Fibroblast of peridontal ligament (primary cell): ENCODE measurements around the gene RBM47.
"Not testable (repeated sequence)": the region's sequence is repeated elsewhere in the genome, so short reads cannot be mapped to it uniquely, and the experiment has no call there.

Experiments used
- DNase-seq: peaks from one replicate; pipeline ENCODE4 v3.0.0-alpha.2; 2010; ENCODE audit errors: extremely low read depth

Gene RBM47

DNA sequence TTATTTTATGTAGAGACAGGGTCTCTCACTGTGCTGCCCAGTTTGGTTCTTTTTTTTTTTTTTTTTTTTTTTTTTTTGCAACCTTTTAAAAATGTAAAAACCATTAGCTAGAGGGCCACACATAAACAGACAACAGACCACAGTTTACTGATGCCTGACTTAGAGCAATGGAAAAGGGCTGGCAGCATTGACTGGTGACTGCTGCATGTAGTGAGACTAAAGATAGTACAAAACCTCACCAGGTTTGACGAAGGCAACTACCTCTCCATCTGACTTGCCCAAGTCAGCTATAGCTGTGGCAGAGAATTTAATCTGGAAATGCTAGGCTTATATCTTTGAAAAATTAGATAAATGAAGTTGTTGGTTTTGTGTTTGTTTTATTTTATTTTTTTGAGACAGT, 102.9 kb downstream of the RBM47 start:
- no peak for DNase-seq

DNA sequence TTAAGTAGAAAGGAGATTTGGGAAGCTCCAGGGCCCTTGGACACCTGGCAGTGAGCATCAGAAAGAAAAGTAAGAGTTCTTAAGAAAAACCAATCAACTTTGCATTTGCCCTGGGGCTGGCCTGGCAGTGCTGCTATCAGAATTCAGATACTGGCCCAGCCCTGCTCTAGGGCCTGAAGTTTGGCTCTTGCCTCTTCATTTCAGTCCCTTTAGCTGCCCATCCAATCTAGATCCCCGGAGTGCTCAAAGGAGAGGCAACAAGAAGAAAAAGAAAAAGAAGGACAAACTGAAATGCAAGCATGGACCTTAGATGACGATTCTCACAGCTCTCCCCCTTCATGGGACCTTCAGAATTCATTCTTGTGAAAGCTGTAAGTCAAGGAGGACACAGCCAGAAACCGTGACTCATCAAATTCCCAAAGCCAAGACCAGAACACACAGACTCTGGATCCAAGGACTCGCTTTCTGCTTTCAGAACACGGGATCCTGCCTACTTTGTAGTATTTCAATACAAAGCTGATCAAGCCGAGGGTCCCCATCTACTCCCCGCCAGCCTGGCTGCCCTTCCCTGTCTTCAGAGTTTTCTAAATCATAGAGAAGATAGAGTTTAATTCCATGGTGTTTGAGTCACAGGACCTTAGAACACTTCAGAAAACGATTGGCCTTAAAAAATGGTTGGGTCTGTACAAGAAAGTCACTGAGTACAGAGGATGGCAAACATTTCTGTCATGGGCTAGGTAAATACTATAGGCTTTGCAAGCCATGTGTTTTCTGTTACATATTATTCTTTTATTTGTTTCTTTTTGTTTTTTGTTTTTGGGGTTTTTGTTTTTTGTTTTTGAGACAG, 103.7 kb downstream of the RBM47 start:
- DNase-seq: peak; percentile 96

DNA sequence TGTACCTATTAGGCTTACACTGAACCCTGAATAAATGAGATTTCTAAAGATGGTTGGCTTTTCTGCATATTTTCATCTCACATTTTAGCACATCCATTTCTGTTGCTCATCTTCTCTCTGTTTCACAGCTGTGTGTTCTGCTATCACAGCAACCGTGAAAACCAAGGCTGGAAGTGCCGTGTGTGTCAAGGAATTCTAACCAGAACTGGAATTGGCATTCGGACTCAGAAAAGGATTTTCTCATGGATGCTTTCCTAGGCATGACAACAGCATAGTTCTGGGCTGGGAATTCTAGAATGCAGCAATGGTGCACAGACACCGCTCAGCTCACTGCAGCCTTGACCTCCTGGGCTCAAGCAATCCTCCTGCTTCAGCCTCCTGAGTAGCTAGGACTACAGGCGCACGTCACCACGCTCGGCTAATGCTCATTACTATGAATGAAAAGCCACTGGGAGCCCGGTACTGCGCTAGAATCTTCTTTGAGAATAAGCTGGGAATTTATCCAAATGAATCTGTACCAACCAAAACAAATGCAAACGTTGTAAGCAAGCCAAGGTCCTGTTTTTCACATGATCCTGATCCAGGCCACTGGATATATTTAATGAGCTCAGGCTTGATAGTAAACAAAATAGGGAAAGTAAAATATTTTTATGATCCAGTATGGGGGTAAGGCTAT, 105.2 kb downstream of the RBM47 start:
- DNase-seq: peak; percentile 66

DNA sequence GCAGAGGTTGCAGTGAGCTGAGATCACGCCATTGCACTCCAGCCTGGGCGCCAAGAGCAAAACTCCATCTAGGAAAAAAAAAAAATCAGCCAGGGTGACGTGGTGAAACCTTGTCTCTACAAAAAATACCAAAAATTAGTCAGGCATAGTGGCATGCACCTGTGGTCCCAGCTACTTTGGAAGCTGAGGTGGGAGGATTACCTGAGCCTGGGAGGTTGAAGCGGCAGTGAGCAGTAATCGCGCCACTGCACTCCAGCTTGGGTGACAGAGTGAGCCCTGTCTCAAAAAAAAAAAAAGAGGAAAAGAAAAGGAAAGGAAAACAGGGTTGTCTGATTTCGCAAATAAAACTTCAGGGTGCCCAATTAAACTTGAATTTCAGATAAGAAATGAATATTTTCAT, 106.1 kb downstream of the RBM47 start:
- DNase-seq: no peak

DNA sequence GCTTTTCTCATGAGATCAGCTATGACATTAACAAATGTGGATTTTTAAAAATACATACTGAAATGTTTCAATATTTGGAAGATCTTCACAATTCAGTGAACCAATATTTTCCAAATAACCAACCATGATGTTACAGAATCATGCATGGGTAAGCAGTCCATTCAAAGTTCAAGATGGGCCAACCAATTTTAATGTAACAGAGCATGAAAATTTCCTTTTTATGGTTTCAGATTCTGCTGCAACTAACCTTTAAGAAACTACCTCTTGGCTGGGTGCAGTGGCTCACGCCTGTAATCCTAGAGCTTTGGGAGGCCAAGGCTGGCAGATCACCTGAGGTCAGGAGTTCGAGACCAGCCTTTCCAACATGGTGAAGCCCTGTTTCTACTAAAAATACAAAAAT, 107.7 kb downstream of the RBM47 start:
- DNase-seq: no peak

DNA sequence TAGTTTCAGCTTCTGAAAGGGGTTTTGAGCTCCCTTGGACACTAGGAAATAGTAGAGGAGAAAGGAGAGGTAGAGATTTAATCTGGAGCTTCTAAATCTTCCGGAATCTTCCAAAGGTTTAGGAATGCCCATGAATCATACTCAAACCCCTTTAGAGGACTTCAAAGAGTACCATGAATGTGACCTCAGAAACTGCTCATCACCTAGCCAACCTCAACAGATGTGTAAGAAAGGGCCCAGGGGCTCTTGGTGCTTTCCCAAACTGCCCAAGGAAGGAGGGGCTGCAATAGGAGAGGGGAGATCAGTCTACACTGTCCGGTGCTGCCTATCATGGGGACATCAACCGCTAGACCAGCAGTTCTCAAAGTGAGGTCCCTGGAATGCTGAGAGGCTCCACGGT, 109.1 kb downstream of the RBM47 start:
- DNase-seq: no peak

DNA sequence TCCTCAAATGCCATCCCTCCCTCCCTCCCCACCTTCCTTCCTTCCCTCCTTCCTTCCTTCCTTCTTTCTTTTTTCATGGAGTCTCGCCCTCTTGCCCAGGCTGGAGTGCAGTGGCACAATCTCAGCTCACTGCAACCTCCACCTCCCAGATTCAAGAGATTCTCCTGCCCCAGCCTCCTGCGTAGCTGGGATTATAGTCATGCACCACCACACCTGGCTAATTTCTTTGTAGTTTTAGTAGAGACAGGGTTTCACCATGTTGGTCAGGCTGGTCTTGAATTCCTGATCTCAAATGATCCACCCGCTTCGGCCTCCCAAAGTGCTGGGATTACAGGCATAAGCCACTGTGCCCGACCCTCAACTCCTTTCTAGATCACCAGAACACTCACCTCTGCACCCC, 112.6 kb downstream of the RBM47 start:
- not testable (repeated sequence) for DNase-seq

DNA sequence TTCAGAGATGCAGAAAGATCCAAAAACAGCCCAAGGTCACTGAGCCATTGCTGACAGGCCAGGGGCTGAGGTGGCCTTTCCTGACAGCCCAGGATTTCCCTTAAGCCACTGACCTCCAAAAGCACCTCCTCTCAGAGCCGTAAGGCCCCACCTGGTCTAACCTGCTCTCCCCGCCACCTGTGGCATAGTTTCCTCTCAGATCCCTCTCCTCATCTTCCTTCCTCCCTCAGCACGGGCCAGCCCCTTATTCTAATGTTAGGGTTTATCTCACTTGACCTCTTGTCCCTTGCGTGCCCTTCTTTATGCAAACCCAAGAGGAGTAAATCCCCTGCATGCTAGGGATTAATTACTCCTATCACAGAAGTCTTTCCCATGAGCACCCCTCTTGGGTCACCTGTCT, 113.0 kb downstream of the RBM47 start:
- DNase-seq: no peak

DNA sequence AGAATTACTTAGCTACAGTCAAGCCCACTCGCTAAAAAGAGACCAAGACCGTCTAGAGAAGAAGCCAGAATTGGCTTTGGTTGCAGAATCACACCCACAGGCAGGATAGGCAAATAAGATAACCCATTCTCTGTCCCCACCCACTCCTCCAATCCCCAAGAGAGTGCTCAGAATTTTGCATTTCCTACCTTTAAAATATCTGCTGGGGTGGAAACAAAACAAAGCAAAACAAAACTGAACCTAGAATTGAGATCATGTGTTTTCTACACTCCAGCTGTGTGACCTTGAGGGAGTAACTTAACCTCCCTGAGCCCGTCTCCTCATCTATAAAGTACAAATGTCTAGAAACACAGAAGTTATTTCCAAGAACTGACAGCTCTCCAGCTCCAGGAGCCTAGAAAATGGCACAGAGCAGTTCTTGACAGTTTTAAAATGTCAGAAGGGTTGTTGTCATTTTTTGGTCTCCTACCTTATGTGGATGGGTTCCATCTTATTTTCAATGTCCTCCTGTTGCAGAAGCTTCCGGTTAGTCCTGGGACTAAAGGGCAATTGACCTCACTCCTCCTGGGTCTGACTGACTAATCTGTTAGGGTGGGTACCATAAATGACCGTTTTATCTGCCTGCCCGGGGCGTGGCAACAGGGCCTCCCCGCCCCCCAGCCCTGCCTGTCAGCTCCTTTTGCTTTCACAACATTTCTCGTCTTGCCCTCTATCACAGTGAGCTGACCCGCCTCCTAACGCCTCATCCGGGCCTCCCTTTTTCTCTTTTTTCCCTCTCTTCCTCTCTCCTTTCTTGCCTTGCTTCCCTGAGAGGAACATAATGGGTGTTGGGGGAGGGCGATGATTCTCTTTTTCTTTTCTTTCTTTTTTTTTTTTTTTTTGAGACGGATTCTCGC, 114.0 kb downstream of the RBM47 start:
- DNase-seq: no peak

DNA sequence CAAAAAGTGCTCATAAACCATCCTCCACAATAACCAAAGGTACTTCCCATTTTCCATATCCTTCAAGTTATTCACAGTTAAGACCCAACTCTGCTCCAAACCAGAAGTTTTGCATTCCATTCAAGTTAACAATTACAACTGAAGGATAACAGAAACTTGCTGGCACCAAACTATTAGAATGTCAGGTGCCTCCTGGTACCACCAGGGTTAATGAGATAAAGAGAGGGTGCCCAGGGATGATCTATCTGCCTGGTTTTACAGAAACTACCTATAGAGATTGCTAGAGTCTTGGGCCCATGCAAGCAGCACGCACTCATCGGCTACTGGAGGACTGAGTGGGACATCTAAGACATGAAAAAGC, 114.6 kb downstream of the RBM47 start:
- DNase-seq: no peak

DNA sequence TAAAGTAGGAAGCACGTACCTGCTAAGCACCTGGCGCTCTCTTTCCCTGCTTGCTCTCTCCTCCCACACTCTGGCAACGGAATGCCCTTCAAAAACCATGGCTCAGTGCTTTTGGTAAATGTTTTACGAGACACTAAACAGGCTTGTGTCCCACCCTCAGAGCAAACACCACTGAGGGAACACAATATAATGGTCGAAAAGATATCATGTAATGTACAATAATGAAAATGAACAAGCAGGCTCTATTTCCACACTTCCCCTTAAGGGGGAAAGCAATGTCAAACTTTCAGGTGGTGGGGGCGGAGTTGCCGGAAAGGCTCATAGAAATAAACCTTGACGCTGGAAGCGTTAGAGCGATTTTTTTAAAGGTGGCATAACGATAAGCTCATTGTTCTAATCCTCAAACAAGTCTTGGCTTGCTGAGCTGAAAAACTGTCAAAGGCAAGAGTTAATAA, 115.1 kb downstream of the RBM47 start:
- DNase-seq: no peak

DNA sequence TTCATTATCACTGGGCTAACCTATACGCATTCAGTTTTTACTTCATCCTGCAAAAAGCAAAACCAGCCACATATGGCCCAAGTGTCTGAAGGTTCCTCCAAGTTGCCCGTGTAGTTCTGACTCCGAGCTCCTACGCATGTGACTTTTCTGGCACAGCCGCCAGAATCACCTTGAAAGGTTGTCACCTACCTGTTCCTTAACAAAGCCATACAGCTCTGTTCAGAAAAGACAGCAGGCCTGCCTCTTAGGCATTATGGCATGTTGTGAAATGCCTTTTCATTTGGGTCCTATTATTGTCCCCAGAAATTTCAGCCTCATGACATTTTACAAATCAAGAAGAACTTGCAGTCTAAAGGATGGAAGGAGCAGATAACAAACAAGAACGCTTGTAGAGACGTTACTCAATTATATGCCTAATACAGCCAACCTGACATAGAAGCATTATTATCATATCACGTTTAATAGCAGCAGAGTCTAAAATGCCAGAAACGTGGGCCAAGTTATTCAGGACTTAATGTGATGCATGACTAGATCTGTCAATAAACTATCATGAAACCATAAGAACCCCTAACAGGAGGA, 118.5 kb downstream of the RBM47 start:
- no peak for DNase-seq

DNA sequence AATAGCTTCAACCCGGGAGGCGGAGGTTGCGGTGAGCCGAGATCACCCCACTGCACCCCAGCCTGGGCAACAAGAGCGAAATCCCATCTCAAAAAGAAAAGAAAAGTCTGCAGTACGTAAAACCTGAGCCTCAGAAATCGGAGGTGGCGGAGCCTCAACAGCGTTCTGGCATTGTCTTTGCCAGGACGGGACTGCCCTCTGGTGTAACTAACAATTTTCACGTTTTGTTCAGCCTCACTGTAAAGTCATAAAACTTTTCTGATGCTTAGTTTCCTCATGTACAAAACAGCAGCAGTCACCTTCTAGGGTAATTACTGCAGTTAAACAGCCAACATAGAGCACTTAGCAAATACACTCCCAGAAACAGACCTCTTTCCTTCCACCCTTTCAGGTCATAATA, 121.7 kb downstream of the RBM47 start:
- no peak for DNase-seq

DNA sequence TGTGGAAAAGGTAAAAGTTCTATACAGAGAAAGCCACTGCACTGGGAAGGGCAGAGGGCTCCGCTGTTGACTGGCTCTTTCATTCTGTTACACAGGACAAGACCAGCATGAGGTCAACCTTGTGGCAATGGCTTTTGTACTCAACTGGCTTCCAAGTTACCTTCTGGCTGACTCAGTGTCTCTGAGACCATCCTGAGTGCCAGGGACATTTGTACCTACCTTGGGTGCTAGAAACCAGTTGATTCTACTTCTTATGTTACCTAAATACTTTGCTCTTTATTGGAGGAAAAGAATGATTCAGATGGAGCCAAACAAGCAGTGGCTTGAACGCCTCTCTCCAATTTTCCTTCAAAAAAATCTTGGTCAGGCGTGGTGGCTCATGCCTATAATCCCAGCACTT, 123.2 kb downstream of the RBM47 start:
- no peak for DNase-seq

DNA sequence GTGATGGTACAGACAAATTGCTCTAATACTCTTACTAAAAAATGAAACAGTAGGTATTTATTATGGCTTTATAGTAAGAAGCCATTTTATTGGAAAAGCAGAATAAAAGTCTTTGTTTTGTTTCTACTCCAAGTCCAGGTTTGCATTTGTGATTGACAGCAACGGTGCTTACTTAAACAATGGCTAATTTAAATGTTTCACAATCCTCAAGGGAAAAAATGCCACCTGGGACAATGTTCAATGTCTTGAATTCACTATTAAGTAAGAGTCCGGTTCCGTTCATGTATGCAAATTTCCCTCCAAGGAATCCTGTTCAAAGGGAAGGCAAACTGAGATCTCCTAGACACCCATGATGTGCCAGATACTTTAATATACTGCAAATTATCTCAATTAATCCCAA, 123.6 kb downstream of the RBM47 start:
- DNase-seq: no peak

DNA sequence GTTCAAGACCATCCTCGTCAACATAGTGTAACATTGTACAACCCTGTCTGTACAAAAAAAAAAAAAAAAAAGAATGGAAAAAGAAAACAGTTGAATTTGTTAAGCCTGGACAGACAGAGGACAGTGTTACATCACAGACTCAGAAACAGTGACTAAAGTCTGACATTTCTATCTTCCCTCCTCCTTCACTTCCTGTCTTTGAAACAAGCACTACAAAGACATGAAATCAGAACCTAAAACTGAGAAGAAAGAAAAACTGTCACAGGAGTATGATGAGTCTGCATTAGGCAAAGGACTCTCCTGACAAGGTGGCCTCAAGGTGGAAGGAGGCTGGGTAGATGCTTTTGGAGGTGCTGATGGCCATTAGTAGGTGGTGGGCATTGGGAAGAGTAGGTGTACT, 126.7 kb downstream of the RBM47 start:
- DNase-seq: no peak

DNA sequence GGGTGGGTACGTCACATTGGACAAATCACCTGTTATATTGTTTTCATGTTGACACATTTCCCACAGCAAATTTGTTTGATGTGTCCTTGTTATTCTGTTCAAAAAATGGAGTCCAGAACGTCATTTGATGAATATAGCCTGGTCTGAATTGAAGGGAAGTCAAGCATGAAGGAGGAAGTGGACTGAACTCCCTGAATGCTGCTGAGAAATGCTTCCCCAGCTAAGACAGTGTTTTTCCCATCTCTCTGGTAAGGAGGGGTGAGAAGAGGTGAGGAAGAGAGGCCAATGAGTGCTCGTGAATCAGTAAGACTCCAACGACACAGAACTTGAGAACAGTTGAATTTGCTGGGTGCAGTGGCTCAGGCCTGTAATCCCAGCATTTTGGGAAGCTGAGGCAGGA, 127.4 kb downstream of the RBM47 start:
- DNase-seq: no peak

DNA sequence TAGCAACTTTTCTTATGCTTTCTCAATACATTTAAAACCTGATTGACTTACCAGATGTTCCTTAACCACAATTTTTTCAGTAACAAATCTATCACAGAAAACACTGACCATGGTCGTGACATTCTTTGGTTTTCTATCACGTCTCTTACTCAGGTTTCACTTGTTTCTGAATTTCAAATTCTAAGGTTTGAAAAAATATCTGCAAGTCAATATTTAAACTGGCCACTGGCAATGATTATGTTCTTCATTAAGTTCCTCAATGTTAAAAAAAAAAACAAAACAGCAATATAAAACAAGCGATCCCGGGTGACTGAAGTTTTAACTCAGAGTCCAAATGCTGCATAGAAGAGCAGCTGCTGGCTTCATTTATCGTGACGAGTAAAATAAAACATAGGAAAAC, 128.9 kb downstream of the RBM47 start:
- no peak for DNase-seq

DNA sequence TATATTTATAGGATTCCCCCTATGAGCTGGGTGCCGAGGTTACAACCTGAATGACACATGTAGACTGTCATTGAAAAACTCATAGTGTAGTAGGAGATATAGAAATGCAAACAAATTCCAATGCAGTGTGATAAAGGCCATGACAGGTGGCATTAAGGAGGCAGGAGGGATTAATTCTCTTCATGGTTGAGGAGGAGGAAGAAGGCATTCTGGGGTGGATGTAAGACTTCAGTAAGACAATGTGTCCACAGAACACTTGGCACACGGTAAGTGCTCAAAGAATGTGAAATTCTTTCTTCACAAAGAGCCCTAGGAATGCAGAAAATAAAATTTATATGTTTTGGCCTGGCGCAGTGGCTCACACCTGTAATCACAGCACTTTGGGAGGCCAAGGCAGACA, 136.5 kb downstream of the RBM47 start:
- no peak for DNase-seq

DNA sequence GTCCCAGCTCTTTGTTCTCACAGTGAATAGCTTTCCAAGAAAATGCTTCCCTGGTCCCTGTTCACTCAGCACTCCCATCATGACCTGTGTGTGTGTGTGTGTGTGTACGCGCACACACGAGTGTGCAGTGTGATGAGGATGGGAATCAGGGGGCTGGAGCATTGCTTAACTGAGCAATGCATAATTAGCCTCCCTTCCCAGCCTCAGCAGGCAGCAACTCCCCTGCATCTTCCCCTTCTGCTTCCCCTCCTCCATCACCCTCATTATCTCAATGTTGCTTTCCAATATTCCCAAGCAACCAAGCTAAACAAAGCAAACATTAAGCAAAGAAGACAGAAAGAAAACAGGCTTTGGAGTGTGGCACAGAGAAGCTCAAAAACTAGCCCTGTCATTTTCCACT, 137.0 kb downstream of the RBM47 start:
- DNase-seq: no peak

DNA sequence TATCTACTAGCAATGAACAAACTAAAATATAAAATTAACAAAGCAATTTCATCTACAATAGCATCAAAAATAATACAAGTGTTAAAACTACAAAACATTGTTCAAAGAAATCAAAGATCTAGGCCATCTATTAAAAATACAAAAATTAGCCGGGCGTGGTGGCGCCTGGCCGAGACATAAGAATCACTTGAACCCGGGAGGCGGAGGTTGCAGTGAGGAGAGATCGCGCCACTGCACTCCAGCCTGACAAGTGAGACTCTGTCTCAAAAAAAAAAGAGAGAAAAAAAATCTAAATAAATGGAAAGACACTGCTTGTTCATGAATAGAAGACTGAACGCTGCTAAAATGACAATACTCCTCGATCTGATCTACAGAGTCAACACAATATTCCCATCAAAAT, 139.2 kb downstream of the RBM47 start:
- no peak for DNase-seq

DNA sequence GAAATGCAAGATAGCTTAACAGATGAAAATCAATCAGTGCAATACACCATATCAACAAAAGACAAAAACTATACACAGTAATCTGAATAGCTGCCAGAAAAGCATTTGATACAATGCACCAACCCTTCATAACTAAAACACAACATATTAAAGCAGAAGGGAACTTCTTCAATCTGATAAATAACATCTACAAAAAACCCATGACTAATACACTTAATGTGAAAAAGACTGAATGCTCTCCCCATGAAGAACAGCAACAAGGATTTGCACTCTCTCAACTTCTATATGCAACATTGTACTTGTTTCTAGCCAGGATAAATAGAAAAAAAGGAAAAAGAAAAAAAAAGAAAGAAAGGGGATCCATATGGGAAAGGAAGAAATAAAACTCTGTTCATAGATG, 139.7 kb downstream of the RBM47 start:
- no peak for DNase-seq
